ENCODE data around the gene FSTL3. TPM values are rescaled to one million over a fixed set of nuclear protein-coding genes. Genes with fewer than 3 reads are reported as not detected.

The FSTL3 gene
- total and polyA plus RNA-seq, 4 donors = 15.1 to 172 (median 114) TPM

GRCh38 chr19:708154-709143 is 32.3 kb downstream of the FSTL3 start, which contains the start of gene PALM:
PALM (plus strand) TSS chr19:708935; CDS start chr19:709147, 212 bp downstream.
- no peak within 1 kb of the TSS for H3K9ac ChIP-seq (ENCODE audit: insufficient read depth in 1 of 2, low read length in 2 of 2)
- TF ChIP-seq CTCF (IDR thresholded peaks at IDR 0.05; ENCODE audit: control extremely low read depth, extremely low read depth) = no peak
- peak; percentile 45 to 69 (median 62) for DNase-seq
- H3K9me3 ChIP-seq (ENCODE audit: control insufficient read depth in 4 of 4, insufficient read depth in 3 of 4, low read length in 3 of 4) = peaks cover 0 to 3% (median 0%) of the 10 kb centered on the region in 4 donors
- 10 to 23% methylated on average over 41 to 83 of the region's 93 CpGs for WGBS, 2 donors
- ATAC-seq (ENCODE audit: insufficient read depth, low FRiP score) = no peak
- H3K36me3 ChIP-seq (ENCODE audit: control insufficient read depth in 4 of 4, insufficient read depth in 4 of 4, low read length in 4 of 4) = no peaks in the 10 kb centered on the region
- H3K4me1 ChIP-seq (ENCODE audit: control insufficient read depth in 5 of 5, insufficient read depth in 5 of 5, low read length in 5 of 5) = peaks cover 0 to 10% (median 0%) of the 10 kb centered on the region in 5 donors
- H3K27me3 ChIP-seq (ENCODE audit: control insufficient read depth in 3 of 3, insufficient read depth in 3 of 3, low read length in 2 of 3) = peaks cover 0 to 3% (median 0%) of the 10 kb centered on the region in 3 donors
- peak within 1 kb of the TSS; percentile 63 for H3K4me3 ChIP-seq
- H3K27ac ChIP-seq (ENCODE audit: low read depth in 1 of 2, low read length in 1 of 2) = peak within 1 kb of the TSS; percentile 79 to 80

DNA sequence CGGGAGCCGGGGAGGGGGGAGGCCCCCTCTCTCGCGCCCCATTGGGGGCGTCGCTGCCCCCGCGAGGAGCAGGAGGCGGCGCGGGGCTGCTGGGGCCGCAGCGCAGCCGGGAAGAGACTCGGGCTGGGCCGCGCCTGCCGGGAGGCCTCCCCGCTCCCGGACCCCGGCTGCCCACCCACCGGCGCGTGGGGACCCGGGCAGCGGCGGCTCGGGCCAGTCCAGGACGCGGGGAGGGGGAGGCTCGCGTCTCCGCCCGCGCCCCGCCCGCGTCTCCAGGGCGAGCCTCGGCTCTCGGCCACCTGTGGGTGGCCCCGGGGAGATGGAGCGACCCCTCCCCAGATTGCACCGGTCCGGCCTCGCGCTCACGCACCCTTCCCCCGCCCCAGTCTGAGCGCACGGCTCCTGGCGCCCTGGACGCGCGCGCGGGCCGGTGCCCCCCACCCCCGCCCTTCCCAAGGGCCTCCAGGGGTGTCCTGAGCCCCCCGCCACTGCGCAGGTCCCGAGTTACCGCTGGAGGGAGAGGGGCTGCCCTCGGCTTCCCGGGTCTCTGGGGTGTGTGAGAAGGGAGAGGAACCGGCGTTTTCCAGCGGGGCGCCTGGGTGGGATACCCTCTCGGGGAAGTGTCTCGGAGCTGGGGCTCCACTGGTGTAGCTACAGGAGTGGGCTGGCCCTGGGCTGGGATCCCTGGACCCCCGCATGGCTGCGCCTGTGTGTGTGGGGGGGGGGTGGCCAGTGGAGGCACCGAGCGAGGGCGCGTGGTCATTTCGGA is 33.2 kb downstream of the FSTL3 start:
- H3K9ac ChIP-seq (ENCODE audit: insufficient read depth in 1 of 2, low read length in 2 of 2) = no peak overlapping the region
- H3K9me3 ChIP-seq (ENCODE audit: control insufficient read depth in 4 of 4, insufficient read depth in 3 of 4, low read length in 3 of 4) = peaks cover 0 to 3% (median 0%) of the 10 kb centered on the region in 4 donors
- no peaks in the 10 kb centered on the region for H3K36me3 ChIP-seq (ENCODE audit: control insufficient read depth in 4 of 4, insufficient read depth in 4 of 4, low read length in 4 of 4)
- H3K4me3 ChIP-seq = peak overlapping the region; percentile 63
- 3 to 7% methylated on average over 48 to 78 of the region's 78 CpGs for WGBS, 2 donors
- DNase-seq (no peak), ATAC-seq (ENCODE audit: insufficient read depth, low FRiP score) (peak; percentile 21)
- H3K27ac ChIP-seq (ENCODE audit: low read depth in 1 of 2, low read length in 1 of 2) = peak overlapping the region; percentile 79 to 80
- H3K27me3 ChIP-seq (ENCODE audit: control insufficient read depth in 3 of 3, insufficient read depth in 3 of 3, low read length in 2 of 3) = peaks cover 0 to under 1% (median 0%) of the 10 kb centered on the region in 3 donors
- no peak for TF ChIP-seq CTCF (IDR thresholded peaks at IDR 0.05; ENCODE audit: control extremely low read depth, extremely low read depth)
- peaks cover 0 to 10% (median 0%) of the 10 kb centered on the region in 5 donors for H3K4me1 ChIP-seq (ENCODE audit: control insufficient read depth in 5 of 5, insufficient read depth in 5 of 5, low read length in 5 of 5)

DNA sequence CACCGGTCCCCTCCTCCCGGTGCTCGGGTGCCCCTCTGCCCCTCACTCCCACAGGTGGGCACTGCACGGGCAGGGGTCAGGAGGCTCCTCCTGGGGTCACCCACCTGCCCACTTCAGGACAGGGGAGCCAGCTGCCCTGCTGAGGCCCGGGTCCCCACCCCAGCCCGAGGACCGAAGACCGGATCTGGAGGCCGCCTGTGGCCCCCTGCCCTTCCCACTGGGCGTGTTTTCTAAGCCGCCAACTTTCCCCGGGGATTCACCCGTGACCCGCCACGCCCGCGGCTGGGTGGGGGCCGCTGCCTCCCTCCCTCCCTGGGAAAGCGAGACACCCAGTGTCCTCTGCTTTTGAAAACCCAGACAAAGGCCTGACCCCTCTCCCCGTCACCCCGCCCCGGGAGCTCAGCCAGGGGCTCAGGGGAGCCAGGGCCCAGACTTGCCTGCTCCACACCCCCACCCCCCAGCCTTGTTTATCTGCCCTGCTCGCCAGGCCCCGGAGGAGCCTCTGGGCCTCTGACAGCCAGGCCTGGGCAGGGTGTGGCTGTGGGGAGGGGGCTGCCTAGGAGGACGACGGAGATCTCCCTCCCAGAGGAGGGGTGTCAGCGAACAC is 33.9 kb downstream of the FSTL3 start:
- TF ChIP-seq CTCF (IDR thresholded peaks at IDR 0.05; ENCODE audit: control extremely low read depth, extremely low read depth) = no peak
- no peaks in the 10 kb centered on the region for H3K36me3 ChIP-seq (ENCODE audit: control insufficient read depth in 4 of 4, insufficient read depth in 4 of 4, low read length in 4 of 4)
- peak; percentile 34 for ATAC-seq (ENCODE audit: insufficient read depth, low FRiP score)
- no peaks in the 10 kb centered on the region for H3K27me3 ChIP-seq (ENCODE audit: control insufficient read depth in 3 of 3, insufficient read depth in 3 of 3, low read length in 2 of 3)
- peak in 1 of 3 donors; percentile 53 for DNase-seq
- H3K4me1 ChIP-seq (ENCODE audit: control insufficient read depth in 5 of 5, insufficient read depth in 5 of 5, low read length in 5 of 5) = peaks cover 0 to 10% (median 0%) of the 10 kb centered on the region in 5 donors
- H3K27ac ChIP-seq (ENCODE audit: low read depth in 1 of 2, low read length in 1 of 2) = peak overlapping the region; percentile 79 to 80
- H3K4me3 ChIP-seq = peak overlapping the region; percentile 63
- H3K9ac ChIP-seq (ENCODE audit: insufficient read depth in 1 of 2, low read length in 2 of 2) = no peak overlapping the region
- 28 to 47% methylated on average over 25 to 27 of the region's 27 CpGs for WGBS, 2 donors
- peaks cover 0 to 3% (median 0%) of the 10 kb centered on the region in 4 donors for H3K9me3 ChIP-seq (ENCODE audit: control insufficient read depth in 4 of 4, insufficient read depth in 3 of 4, low read length in 3 of 4)

All from lung (tissue), 12 donors.